Fibroblast of skin of left biceps (primary cell): ENCODE data around the gene FOXP3.

Experiments
- DNase-seq, 2 experiments: peaks; one replicate each; pipeline ENCODE4 v3.0.0-alpha.2; 2013; ENCODE audit warnings: low read depth in 2 of 2

Gene FOXP3

DNA sequence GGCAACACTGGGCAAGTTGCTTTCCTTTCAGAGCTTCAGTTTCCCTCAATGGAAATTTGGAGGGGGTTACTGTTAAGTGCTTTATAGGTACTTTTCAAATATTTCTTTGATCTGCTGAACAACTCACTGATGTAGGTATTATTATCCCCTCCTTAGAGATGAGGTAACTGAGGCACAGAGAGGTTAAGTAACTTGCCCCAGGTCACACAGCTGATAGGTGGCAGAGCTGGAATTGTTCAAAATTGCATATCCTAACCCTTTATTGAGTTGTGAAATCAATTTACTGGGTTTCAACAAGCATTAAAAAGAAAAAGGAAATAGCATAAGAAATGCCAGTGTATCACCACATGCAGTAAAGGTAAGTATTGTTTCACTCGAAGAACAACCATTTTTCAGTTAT, 11.7 kb upstream of the FOXP3 start:
- no peak for DNase-seq

DNA sequence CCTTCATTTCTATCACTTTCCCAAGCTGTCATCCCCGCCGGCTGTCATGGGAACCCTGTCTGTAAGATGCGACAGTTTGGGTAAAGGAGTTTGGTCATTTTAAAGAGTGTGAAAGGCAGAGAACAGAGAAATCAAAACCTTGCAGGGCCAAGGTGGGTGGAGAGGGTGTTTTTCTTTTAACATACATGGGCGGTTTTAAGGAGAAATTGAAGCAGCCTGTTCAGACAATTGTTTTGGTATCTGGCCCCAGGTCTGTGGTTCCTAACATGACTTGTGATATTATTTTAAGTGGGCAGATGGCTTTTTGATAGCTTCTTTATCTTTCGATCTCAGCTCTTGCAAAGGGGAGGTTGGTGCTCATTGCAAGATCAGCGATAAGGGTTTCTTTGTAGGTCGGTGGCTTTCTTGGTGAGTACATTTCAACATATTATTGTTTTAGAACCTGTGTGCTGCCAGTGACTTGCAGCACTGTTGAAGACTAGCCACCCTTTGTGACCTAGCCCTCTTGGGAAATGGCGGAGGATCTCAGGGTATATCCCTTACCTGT, 8.7 kb upstream of the FOXP3 start:
- DNase-seq = no peak

DNA sequence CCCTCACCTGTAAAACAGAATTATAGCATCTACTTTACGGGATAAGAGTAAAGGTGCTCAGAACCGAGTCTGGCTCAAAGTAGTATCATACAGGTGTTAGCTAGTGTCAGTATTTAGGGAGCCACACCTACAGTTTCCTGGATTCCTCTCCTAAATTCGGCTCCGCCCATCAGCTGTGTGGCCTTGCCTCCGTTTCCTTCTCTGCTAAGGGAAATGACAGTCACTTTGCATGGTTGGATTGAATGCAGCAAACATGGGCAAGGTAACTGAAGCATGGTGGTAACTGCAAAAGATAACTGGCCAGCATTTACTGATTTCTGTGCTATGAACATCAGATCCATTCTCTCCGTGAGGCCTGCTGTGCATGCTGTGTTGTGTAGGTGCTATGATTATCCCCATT, 7.9 kb upstream of the FOXP3 start:
- DNase-seq = no peak

DNA sequence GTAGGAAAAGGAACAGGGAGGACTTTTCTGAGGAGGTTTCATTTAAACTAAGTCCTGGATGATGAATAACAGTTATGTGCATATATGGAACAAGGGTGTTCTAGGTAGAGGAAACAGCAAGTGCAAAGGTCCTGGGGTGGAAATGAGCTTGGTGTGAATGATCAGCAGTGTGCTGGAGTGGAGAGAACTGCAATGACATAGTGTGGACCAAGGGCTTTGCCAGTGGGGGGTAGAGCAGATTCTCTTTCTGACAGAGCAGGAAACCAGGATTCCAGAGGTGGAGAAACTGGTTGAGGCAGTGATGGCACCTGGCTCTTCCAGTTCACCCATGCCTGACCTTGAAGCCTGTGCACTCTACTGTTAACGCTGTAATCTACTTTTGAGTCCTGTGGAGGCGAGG, 6.8 kb upstream of the FOXP3 start:
- no peak for DNase-seq

DNA sequence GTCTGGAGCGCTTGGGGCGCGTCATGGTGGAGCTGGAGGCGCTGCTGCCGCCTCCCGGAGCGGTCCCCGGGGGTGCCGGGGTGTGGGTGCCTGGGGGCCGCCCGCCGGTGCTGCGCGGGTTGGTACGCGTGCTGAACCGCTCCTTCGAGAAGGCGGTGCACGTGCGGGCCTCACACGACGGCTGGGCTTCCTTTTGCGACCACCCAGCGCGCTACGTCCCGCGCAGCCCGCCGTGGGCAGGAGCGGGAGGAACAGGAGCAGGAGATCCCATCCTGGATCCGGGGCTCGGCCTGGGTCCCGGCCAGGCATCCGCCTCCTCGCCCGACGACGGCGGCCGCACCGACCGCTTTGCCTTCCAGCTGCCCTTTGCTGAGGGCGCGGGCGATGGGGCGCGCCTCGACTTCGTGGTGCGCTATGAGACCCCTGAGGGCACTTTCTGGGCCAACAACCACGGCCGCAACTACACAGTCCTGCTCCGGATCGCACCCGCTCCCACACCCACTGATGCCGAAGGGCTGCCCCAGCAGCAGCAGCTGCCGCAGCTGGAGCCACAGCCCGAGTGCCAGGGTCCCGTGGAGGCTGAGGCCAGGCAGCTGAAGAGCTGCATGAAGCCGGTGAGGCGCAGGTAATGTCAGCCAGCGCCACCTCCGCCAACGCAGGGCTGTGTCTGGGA, 5.9 kb upstream of the FOXP3 start:
- no peak for DNase-seq

DNA sequence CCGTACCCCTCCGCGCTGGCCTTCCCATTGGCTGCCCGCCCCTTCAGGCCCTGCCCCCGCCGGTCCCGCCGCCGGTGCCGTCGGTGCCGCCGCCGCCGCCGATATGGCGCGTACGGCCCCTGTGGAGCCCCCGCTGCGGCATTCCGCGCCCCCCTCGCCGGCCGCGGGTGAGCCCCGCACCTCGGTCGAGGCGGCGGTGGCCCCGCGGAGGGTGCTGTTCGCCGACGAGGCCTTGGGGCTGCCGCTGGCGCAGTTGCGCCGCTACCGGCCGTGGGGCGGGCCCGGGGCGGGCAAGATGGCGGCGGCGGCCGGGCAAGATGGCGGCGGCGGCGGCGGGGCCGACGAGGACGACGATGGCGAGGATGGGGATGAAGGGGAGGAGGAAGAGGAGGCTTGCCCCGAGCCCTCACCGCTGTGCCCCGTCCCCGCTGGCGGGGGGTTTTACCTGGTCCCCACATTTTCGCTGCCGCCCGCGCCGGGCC, 5.3 kb upstream of the FOXP3 start, which contains the start of gene PPP1R3F:
Gene PPP1R3F, plus strand, starts transcription at position 27 of the 482 bp plus-strand sequence. Its CDS starts 77 bp downstream, at position 104.
- no peak for DNase-seq

DNA sequence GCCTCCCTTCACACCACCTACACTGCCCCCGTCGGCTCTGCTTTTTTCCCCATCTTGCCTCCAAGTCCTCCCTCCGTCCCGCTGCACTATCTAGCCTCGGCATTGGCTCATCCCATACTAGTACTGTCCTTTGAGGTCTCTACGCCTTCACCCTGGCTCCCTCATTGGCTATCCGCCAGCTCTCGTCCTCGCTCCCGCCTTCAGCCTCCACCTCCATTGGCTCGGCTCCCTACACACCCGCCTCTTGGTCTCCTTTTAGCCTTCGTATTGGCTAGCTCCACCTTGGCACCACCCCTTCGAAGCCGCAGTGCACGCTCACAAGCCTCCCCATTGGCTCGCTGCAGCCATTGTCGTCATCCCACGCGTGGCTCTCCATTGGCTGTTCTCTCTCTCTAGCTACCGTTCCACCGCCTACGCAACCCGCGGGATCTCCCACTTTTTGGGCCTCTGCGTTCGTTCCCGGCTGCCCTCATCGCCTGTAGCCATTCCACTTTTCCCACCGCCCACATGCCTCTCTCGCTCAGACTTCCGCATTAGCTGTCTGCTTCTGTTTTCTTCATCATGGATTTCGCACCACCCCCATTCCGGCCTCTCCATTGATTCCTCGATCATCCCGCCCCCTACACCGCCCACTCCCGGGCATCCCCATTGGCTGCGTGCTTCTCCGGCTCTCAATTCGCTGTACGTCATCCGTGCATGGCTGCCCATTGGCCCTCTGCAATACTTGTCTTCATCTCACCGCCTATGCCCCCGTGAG, 4.7 kb upstream of the FOXP3 start:
- peak; percentile 96 for DNase-seq

- DNase-seq = no peak
Measured at GRCh38 chrX:49268702-49269009, 4.1 kb upstream of the FOXP3 start.

- no peak for DNase-seq
Measured at GRCh38 chrX:49266523-49267445, 2.3 kb upstream of the FOXP3 start.

DNA sequence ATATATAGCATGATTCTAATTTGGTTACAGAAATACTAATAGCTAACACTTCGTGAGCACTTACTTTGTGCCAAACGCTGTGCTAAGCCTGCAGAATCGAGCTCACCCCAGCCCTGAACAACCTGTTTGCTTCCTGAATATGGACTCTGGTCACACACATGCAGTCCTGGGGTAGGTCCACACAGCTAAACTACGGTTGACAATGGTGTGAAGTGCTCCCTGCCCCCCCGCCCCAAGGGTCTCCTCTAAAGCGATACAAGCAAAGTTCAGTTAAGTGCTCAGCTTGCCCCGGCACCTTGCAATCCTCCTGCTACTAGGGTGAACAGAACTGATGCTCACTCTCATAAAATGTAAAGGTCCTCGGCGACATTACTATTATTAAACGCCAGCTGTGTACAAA, 879 bp downstream of the FOXP3 start:
- DNase-seq = no peak

DNA sequence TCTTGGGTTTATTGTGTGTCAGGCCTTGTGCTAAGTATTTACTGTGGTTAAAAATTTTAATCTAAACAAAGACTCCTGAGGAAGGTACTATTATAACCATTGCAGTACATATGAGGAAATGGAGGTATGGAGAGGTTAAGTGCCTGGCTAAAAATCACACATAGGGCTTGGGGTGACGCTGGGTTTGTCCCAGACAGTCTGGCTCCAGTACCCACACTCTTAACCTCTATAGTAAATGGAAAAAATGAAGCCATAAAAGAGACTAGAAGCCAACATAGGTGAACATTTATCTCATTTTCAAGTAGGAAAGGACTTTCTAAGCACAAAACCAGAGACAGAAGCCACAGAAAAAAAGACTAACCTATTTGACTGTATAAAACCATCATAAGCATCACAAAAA, 1.9 kb downstream of the FOXP3 start:
- DNase-seq = no peak

DNA sequence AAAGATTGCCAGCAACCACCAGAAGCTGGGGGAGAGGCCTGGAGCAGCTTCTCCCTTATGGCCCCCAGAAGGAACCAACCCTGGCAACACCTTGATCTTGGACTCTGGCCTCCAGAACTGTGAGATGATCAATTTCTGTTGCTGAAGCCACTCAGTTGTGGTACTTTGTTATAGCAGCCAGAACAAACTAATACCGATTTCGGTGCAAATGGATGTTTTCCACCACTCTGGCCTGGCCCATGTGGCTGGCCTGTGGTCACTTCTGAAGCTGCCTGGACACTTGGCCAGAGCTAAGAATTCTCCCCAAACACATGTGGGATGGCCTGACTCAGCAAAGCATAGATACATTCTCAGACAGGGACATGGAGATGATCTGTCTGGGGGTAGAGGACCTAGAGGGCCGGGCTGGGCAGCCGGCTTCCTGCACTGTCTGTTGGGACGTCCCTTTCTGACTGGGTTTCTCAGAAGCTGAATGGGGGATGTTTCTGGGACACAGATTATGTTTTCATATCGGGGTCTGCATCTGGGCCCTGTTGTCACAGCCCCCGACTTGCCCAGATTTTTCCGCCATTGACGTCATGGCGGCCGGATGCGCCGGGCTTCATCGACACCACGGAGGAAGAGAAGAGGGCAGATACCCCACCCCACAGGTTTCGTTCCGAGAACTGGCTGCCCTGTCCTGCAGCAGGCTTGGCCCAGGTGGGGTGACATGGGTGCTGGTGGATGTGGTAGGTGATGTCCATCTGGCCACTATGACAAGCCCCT, 4.1 kb downstream of the FOXP3 start:
- no peak for DNase-seq

- DNase-seq = no peak
Measured at GRCh38 chrX:49258749-49259124, 5.8 kb downstream of the FOXP3 start.

DNA sequence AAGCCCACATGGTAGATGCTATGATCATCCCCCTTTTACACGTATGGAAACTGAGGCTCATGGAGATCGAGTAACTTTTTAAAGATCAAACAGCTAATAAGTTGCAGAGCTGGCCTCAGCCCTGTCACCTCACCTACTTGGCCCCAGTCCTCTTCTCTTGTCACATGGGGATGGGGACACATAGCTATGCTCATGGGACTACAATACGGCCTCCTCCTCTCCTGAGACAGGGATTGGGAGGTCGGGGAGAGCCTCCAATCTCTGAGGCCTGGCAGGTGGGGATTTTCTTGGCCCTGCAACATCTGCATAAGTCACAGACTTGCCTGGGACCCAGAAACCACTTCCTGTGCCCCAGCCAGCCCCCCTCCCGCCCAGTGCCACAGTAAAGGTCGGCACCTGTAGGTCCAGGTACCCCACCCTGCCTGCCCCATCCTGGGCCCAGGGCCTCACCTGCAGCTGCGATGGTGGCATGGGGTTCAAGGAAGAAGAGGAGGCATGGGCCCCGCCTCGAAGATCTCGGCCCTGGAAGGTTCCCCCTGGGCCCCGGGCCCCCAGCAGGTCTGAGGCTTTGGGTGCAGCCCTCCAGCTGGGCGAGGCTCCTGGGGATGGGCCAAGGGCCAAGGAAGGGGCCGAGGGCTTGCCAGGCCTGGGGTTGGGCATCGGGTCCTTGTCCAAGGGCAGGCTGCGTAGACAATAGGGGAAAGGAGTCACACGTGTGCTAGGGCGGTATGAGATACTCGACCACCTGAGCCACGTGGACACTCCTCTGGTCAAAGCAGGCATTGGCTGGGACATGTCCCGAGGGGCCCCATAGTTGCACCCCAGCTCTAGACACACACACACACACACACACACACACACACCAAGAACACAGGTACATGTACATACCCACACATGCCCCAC, 6.4 kb downstream of the FOXP3 start:
- no peak for DNase-seq

GRCh38 chrX:49257074-49257790, 7.3 kb downstream of the FOXP3 start:
- no peak for DNase-seq

- no peak for DNase-seq
Measured at GRCh38 chrX:49256268-49256995, 8.1 kb downstream of the FOXP3 start.

DNA sequence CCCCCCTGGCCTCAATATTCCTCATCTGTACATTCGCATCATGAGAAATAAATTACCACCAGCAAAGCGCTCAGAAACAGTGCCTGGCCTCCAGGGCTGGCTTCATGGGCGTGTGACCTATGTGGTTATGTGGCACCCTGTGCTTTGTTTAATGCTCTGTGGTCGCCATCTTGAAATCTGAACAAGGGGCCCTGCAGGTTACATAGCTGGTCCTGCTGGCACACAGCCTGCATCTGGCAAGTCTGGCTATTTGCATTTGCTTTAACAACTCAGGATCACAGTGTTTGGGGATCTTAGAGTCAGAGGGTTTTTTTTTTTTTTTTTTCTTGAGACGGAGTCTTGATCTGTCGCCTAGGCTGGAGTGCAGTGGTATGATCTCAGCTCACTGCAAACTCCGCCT, 9.9 kb downstream of the FOXP3 start:
- no peak for DNase-seq

DNA sequence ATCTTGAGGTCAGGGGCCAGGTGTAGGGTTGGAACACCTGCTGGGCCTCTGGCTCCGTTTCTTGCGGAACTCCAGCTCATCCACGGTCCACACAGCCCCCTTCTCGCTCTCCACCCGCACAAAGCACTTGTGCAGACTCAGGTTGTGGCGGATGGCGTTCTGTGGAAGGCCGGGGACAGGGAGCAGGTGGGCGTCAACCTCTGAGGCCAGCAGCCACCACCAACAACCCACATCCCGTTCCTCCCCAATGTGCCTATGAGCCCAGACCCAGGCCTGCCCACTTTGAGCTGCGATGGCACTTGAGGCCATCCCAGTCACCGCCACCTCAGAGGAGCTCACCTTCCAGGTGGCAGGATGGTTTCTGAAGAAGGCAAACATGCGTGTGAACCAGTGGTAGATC, 13.2 kb downstream of the FOXP3 start:
- no peak for DNase-seq

DNA sequence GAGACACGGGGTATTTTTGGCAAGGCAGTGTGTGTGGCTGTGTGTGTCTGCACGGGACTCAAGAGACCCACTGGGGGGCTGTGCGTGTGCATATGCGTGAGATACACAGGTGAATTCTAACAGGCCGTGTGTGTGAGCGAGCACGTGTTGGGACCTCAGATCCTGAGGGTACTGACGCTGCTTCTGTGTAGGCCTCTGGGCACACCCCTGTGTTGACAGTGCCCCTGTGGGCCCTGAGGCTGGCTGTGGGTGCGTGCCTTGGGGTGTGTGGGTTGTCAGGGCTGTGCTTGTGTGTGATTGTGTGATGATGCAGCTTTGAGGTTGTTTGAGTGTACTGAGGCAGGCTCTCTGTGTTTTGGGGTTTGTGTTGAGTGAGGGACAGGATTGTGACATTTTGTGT, 13.9 kb downstream of the FOXP3 start:
- no peak for DNase-seq
